ENCODE data around the gene GOLGB1. TPM values are rescaled to one million over a fixed set of nuclear protein-coding genes. Genes with fewer than 3 reads are reported as not detected.
A peak's percentile ranks its signal among the peaks of the same experiment; 100 is the strongest.

GOLGB1 gene
- total RNA-seq, 2 donors from 2014 or later: 34.9 to 43.5 TPM

GRCh38 chr3:121660356-121661171 lies 89.0 kb downstream of the GOLGB1 start, which contains the start of gene HCLS1:
HCLS1 (minus strand) TSS chr3:121660903; CDS start chr3:121658347, 2,556 bp downstream.
- H3K27me3 Mint-ChIP-seq: no peaks in the 10 kb centered on the region
- peak within 1 kb of the TSS; percentile 95 to 97 for H3K27ac Mint-ChIP-seq
- ATAC-seq: peak; percentile 90 to 92
- H3K4me1 Mint-ChIP-seq (ENCODE audit: low read depth in 2 of 2): peaks cover 46 to 52% of the 10 kb centered on the region in 2 donors
- no peaks in the 10 kb centered on the region for H3K9me3 Mint-ChIP-seq
- peak; percentile 71 for DNase-seq (ENCODE audit: low spot score)
- peaks cover 52% of the 10 kb centered on the region for H3K36me3 Mint-ChIP-seq
- peak within 1 kb of the TSS; percentile 91 for H3K4me3 Mint-ChIP-seq

DNA sequence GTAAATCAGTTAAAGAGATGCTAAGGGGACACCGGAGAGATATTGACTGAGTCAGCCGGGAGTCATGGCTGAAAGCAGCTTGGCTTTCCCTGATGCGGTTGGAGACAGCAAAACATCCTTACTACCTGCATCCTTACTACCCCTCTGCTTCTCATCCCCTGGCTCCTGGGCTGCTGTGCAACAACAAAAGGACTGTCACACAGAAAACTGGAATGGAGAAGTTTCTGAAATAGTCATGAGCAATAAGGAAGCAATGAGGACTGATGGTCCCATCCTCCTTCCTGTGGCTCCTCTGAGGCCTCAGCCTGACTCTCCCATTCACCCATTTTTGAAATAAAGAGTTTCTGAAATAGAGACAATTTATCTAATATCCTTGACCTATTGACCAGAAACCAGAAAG lies 90.0 kb downstream of the GOLGB1 start:
- DNase-seq (ENCODE audit: low spot score): no peak
- H3K4me1 Mint-ChIP-seq (ENCODE audit: low read depth in 2 of 2): peaks cover 50 to 59% of the 10 kb centered on the region in 2 donors
- H3K9me3 Mint-ChIP-seq: no peaks in the 10 kb centered on the region
- no peak for ATAC-seq
- H3K4me3 Mint-ChIP-seq: peak overlapping the region; percentile 91
- H3K27me3 Mint-ChIP-seq: no peaks in the 10 kb centered on the region
- peak overlapping the region; percentile 95 to 97 for H3K27ac Mint-ChIP-seq
- peaks cover 47% of the 10 kb centered on the region for H3K36me3 Mint-ChIP-seq

- no peaks in the 10 kb centered on the region for H3K9me3 Mint-ChIP-seq
- peaks cover 55 to 66% of the 10 kb centered on the region in 2 donors for H3K4me1 Mint-ChIP-seq (ENCODE audit: low read depth in 2 of 2)
- H3K27me3 Mint-ChIP-seq: no peaks in the 10 kb centered on the region
- peak overlapping the region; percentile 91 for H3K4me3 Mint-ChIP-seq
- H3K27ac Mint-ChIP-seq: peak overlapping the region; percentile 95 to 97
- DNase-seq (ENCODE audit: low spot score) (no peak), ATAC-seq (no peak)
- H3K36me3 Mint-ChIP-seq: peaks cover 45% of the 10 kb centered on the region
Measured at GRCh38 chr3:121658716-121659435, 90.7 kb downstream of the GOLGB1 start.

DNA sequence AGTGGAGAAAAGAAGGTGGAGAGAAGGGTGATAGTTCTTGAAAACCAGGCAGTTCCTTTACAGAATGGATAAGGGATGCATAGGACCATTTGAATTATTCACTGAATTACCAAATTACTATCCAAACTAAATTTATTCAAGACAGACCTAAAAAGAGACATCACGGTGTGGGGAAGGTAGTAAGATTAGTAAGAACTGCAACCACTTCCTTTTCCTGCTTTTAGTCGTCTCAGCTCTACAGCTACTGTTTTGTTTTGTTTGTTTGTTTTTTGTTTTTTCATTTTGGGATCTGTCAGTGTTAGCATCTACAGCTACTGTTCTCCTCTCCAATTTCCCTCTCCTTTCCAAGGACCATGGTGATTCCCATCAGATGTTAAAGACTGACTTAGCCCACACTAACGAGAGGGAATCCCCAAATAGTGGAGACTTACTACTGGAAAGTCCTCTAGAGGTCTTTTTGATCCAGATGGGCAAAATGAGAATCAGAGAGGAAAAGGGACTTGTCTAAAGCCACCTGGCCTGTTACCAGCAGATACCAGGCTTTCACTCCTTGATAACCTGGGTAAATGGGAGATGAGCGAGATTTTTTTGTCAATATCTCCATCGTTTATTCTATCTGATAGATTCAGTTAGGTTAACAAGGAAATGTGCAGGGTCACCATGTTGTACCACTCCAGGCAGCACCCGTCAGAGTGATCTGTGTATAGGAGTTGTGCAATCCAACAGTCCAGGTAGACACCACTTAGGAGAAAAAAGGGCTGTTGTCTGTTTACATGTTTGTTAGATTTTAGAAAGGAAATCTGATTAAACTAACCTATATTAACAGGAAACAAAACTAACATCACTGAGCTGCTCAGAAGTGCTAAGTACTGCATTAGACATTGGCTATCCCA lies 94.8 kb downstream of the GOLGB1 start:
- H3K27me3 Mint-ChIP-seq: no peaks in the 10 kb centered on the region
- H3K9me3 Mint-ChIP-seq: no peaks in the 10 kb centered on the region
- H3K27ac Mint-ChIP-seq: peak overlapping the region; percentile 75 to 85
- DNase-seq (ENCODE audit: low spot score) (no peak), ATAC-seq (peak; percentile 75 to 91)
- peaks cover 48 to 57% of the 10 kb centered on the region in 2 donors for H3K4me1 Mint-ChIP-seq (ENCODE audit: low read depth in 2 of 2)
- peaks cover 33% of the 10 kb centered on the region for H3K36me3 Mint-ChIP-seq
- peak overlapping the region; percentile 43 for H3K4me3 Mint-ChIP-seq

- H3K36me3 Mint-ChIP-seq: peaks cover 13% of the 10 kb centered on the region
- H3K27me3 Mint-ChIP-seq: no peaks in the 10 kb centered on the region
- DNase-seq (ENCODE audit: low spot score) (no peak), ATAC-seq (no peak)
- H3K4me3 Mint-ChIP-seq: no peak overlapping the region
- H3K4me1 Mint-ChIP-seq (ENCODE audit: low read depth in 2 of 2): peaks cover 33 to 38% of the 10 kb centered on the region in 2 donors
- no peaks in the 10 kb centered on the region for H3K9me3 Mint-ChIP-seq
- peak overlapping the region; percentile 14 to 68 for H3K27ac Mint-ChIP-seq
Measured at GRCh38 chr3:121651684-121652083, 97.9 kb downstream of the GOLGB1 start.

DNA sequence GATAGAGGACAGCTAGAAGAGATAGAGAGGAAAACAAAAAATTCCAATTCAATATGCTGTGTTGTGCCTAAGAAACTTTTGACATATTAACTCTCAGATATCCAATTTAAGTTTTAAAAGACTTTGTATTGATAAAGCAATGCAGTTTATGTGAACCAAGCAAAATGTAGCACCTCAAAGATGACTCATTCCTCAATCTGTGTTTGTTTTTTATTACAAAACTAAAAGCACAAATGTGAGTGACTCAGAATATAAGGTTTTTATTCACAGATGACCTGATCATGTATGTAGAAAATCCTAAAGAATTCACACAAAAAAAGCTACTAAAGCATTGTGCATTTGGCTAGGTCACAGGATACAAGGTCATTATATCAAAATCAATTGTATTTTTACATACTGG lies 99.9 kb downstream of the GOLGB1 start:
- no peak overlapping the region for H3K4me3 Mint-ChIP-seq
- peak overlapping the region in 1 of 2 donors; percentile 33 for H3K27ac Mint-ChIP-seq
- ATAC-seq (peak in 1 of 2 donors; percentile 45), DNase-seq (ENCODE audit: low spot score) (no peak)
- no peaks in the 10 kb centered on the region for H3K27me3 Mint-ChIP-seq
- H3K4me1 Mint-ChIP-seq (ENCODE audit: low read depth in 2 of 2): peaks cover 25% of the 10 kb centered on the region in 2 donors
- H3K9me3 Mint-ChIP-seq: no peaks in the 10 kb centered on the region
- peaks cover 12% of the 10 kb centered on the region for H3K36me3 Mint-ChIP-seq

GRCh38 chr3:121648219-121648958 lies 101.2 kb downstream of the GOLGB1 start:
- DNase-seq (ENCODE audit: low spot score) (no peak), ATAC-seq (no peak)
- peaks cover 22% of the 10 kb centered on the region for H3K36me3 Mint-ChIP-seq
- H3K27me3 Mint-ChIP-seq: no peaks in the 10 kb centered on the region
- peaks cover 16 to 20% of the 10 kb centered on the region in 2 donors for H3K4me1 Mint-ChIP-seq (ENCODE audit: low read depth in 2 of 2)
- H3K27ac Mint-ChIP-seq: no peak overlapping the region
- H3K4me3 Mint-ChIP-seq: no peak overlapping the region
- no peaks in the 10 kb centered on the region for H3K9me3 Mint-ChIP-seq

GRCh38 chr3:121645054-121645453 lies 104.5 kb downstream of the GOLGB1 start:
- Mint-ChIP-seq H3K9me3 (no peaks in the 10 kb centered on the region), H3K4me3 (no peak overlapping the region), H3K27me3 (no peaks in the 10 kb centered on the region), H3K36me3 (peaks cover 25% of the 10 kb centered on the region), H3K27ac (no peak overlapping the region), H3K4me1 (ENCODE audit: low read depth in 2 of 2) (peaks cover 7 to 11% of the 10 kb centered on the region in 2 donors)
- DNase-seq (ENCODE audit: low spot score) (no peak), ATAC-seq (no peak)

DNA sequence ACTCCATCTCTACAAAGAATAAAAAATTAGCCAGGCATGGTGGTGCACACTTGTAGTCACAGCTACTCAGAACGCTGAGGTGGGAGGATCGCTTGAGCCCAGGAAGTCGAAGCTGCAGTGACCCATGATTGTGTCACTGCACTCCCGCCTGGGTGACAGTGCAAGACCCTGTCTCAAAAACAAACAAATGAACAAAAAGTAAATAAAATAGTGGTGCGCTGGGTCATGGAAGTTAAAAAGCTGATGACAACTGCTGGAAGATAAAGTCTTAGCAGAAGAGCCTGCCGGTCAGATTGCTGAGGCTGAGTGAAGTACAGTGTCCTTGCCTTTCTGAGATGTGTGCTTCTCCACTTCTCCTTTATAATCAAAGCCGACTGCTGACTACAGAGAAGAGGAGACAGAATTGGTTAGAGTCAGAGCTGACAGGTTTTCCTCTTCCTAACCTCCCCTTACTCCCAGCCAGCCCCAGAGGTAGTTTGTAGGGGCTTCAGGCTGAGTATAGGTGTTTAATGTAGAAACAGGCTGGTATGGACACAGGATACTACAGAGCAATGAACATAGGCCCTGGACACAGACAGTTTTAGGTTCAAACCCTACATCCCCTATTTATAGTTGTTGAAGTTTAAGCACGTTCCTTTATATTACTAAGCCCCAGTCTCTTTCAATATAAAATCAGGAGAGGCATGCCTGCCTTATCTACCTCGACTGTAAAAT lies 106.8 kb downstream of the GOLGB1 start:
- no peak overlapping the region for H3K27ac Mint-ChIP-seq
- no peak for ATAC-seq
- H3K27me3 Mint-ChIP-seq: no peaks in the 10 kb centered on the region
- H3K4me1 Mint-ChIP-seq (ENCODE audit: low read depth in 2 of 2): peaks cover 14 to 17% of the 10 kb centered on the region in 2 donors
- H3K9me3 Mint-ChIP-seq: no peaks in the 10 kb centered on the region
- no peak overlapping the region for H3K4me3 Mint-ChIP-seq
- no peak for DNase-seq (ENCODE audit: low spot score)
- H3K36me3 Mint-ChIP-seq: peaks cover 39% of the 10 kb centered on the region

DNA sequence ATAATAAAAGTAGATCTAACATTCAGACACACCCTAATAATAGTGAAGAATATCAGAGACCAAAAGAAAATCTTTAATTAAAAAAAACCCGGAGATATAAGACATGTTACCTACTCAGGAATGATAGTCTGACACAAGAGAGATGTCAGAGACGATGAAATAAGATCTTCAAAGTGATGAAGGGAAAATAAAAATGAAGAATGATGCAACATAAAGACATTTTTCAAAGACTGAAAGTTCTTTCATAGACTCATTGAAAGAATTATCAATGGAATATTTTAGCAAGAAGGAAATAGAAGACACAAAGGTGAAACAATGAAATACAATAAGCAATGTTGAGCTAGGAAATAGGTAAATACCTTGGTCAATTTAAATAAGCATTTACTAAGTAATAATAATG lies 108.4 kb downstream of the GOLGB1 start:
- Mint-ChIP-seq H3K27ac (peak overlapping the region in 1 of 2 donors; percentile 85), H3K4me1 (ENCODE audit: low read depth in 2 of 2) (peaks cover 17 to 21% of the 10 kb centered on the region in 2 donors), H3K27me3 (no peaks in the 10 kb centered on the region), H3K9me3 (no peaks in the 10 kb centered on the region), H3K36me3 (peaks cover 49% of the 10 kb centered on the region), H3K4me3 (no peak overlapping the region)
- ATAC-seq (no peak), DNase-seq (ENCODE audit: low spot score) (no peak)

DNA sequence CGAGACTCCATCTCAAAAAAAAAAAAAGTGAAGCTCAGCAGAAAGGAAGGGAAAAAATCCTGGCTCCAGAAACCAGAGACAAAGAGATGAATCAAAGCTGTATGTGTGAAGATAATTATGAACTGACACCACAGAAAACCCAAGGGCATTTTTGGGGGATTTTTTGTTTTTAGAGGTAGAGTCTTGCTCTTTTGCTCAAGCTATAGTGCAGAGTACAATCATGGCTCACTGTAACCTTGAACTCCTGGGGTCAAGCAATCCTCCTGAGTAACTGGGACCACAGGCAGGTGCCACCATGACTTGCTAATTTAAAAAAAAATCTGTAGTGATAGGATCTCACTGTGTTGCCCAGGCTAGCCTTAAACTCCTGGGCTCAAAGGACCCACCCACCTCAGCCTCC lies 111.6 kb downstream of the GOLGB1 start:
- Mint-ChIP-seq H3K4me3 (no peak overlapping the region), H3K27ac (peak overlapping the region; percentile 39 to 65), H3K4me1 (ENCODE audit: low read depth in 2 of 2) (peaks cover 22 to 23% of the 10 kb centered on the region in 2 donors), H3K27me3 (no peaks in the 10 kb centered on the region), H3K36me3 (peaks cover 58% of the 10 kb centered on the region), H3K9me3 (no peaks in the 10 kb centered on the region)
- ATAC-seq (peak in 1 of 2 donors; percentile 28), DNase-seq (ENCODE audit: low spot score) (no peak)

DNA sequence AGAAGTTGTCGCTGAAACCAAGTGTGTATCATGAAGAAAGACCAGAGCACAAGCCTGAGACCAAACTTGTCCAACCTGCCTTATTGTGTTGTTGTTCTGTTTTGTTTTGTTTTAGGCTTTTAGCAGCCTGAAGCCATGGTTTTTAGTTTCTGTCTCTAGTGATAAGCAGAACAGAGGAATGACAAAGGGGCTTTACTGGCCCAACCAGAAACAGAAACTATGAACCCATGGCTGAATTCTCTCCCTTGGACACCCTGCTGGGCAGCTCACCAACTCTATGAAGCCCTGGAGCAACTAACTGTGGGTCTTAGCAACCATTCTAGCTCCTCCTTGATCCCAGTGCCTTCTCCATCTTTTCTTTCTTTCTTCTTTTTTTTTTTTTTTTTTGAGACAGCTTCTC lies 119.2 kb downstream of the GOLGB1 start:
- Mint-ChIP-seq H3K4me1 (ENCODE audit: low read depth in 2 of 2) (peaks cover under 1 to 12% of the 10 kb centered on the region in 2 donors), H3K4me3 (no peak overlapping the region), H3K27ac (peak overlapping the region in 1 of 2 donors; percentile 71), H3K36me3 (peaks cover 51% of the 10 kb centered on the region), H3K9me3 (no peaks in the 10 kb centered on the region), H3K27me3 (no peaks in the 10 kb centered on the region)
- ATAC-seq (no peak), DNase-seq (ENCODE audit: low spot score) (no peak)
